Jurkat, Clone E6-1 (cell line): ENCODE data around the gene FGFR1OP2.

Source experiments
- DNase-seq: peaks from one replicate; pipeline ENCODE4 v3.0.0-alpha.2; 2011; ENCODE audit warnings: low read depth, low spot score
- H3K4me3 ChIP-seq: 2 replicates; pipeline ENCODE4 v1.5.1; 2011; ENCODE audit warnings: mild to moderate bottlenecking, low read length, control low read depth, moderate library complexity

The FGFR1OP2 gene

GRCh38 chr12:26995706-26996105 lies 57.4 kb downstream of the FGFR1OP2 start:
- no peak for DNase-seq
- H3K4me3 ChIP-seq = no peak overlapping the region

- H3K4me3 ChIP-seq = no peak overlapping the region
- DNase-seq = no peak
Measured at GRCh38 chr12:26997003-26997402, 58.7 kb downstream of the FGFR1OP2 start.

GRCh38 chr12:27000961-27001360 lies 62.7 kb downstream of the FGFR1OP2 start:
- no peak overlapping the region for H3K4me3 ChIP-seq
- DNase-seq = no peak

- no peak for DNase-seq
- H3K4me3 ChIP-seq = no peak overlapping the region
Measured at GRCh38 chr12:27001663-27002062, 63.4 kb downstream of the FGFR1OP2 start.

- DNase-seq = no peak
- H3K4me3 ChIP-seq = no peak overlapping the region
Measured at GRCh38 chr12:27002141-27002540, 63.9 kb downstream of the FGFR1OP2 start.

- no peak overlapping the region for H3K4me3 ChIP-seq
- no peak for DNase-seq
Measured at GRCh38 chr12:27003421-27004381, 65.4 kb downstream of the FGFR1OP2 start.

GRCh38 chr12:27005495-27005894 lies 67.2 kb downstream of the FGFR1OP2 start:
- H3K4me3 ChIP-seq = no peak overlapping the region
- DNase-seq = no peak

- DNase-seq = no peak
- no peak overlapping the region for H3K4me3 ChIP-seq
Measured at GRCh38 chr12:27006797-27007467, 68.7 kb downstream of the FGFR1OP2 start.

GRCh38 chr12:27008081-27008480 lies 69.8 kb downstream of the FGFR1OP2 start:
- H3K4me3 ChIP-seq = no peak overlapping the region
- no peak for DNase-seq

GRCh38 chr12:27009881-27010301 lies 71.6 kb downstream of the FGFR1OP2 start:
- DNase-seq = peak; percentile 91
- H3K4me3 ChIP-seq = peak overlapping the region; percentile 35

GRCh38 chr12:27012239-27012981 lies 74.1 kb downstream of the FGFR1OP2 start:
- peak overlapping the region; percentile 94 for H3K4me3 ChIP-seq
- DNase-seq = no peak

GRCh38 chr12:27012982-27013255 lies 74.6 kb downstream of the FGFR1OP2 start:
- peak overlapping the region; percentile 94 for H3K4me3 ChIP-seq
- DNase-seq = no peak

GRCh38 chr12:27013611-27014084 lies 75.4 kb downstream of the FGFR1OP2 start:
- peak overlapping the region; percentile 94 for H3K4me3 ChIP-seq
- no peak for DNase-seq

GRCh38 chr12:27014085-27014858 lies 76.0 kb downstream of the FGFR1OP2 start, which contains the start of gene TM7SF3:
Gene TM7SF3, minus strand, starts transcription at chr12:27014384. Its CDS starts 216 bp downstream, at chr12:27014168.
- DNase-seq = peak; percentile 95
- peak within 1 kb of the TSS; percentile 94 for H3K4me3 ChIP-seq

GRCh38 chr12:27014859-27015729 lies 76.8 kb downstream of the FGFR1OP2 start:
- H3K4me3 ChIP-seq = peak overlapping the region; percentile 58
- DNase-seq = no peak

GRCh38 chr12:27015730-27016076 lies 77.4 kb downstream of the FGFR1OP2 start:
- DNase-seq = peak; percentile 74
- H3K4me3 ChIP-seq = peak overlapping the region; percentile 58; the same call in 1 of the 2 replicates
